HepG2 (cell line): ENCODE results near the gene CDK1. TPM values are rescaled to one million over a fixed set of nuclear protein-coding genes. Genes with fewer than 3 reads are reported as not detected.

Source experiments
- CREB3 ChIP-seq: sonication (generic); formaldehyde crosslinking; IDR thresholded peaks from 2 replicates; pipeline ENCODE4 v1.5.0; 2020; ENCODE audit warnings: missing genetic modification reagents
- ESRRA ChIP-seq: sonication (generic); formaldehyde crosslinking; IDR thresholded peaks from 2 replicates; pipeline ENCODE4 v1.5.1; 2020; ENCODE audit warnings: mild to moderate bottlenecking, low read depth, missing genetic modification reagents
- KIAA2018 ChIP-seq: sonication (generic); formaldehyde crosslinking; IDR thresholded peaks from 2 replicates; pipeline ENCODE4 v1.5.0; 2020; ENCODE audit warnings: mild to moderate bottlenecking, missing genetic modification reagents, borderline replicate concordance
- KMT2A ChIP-seq: sonication (generic); formaldehyde crosslinking; IDR thresholded peaks from 2 replicates; pipeline ENCODE4 v1.4.0; 2020; ENCODE audit warnings: missing genetic modification reagents
- XBP1 ChIP-seq: sonication (generic); formaldehyde crosslinking; IDR thresholded peaks from 2 replicates; pipeline ENCODE4 v1.5.0; 2020; ENCODE audit warnings: missing genetic modification reagents
- ZNF644 ChIP-seq: IDR thresholded peaks from 2 replicates; pipeline ENCODE4 v1.6.1; 2016; ENCODE audit warnings: low read depth
- polyA plus RNA-seq, 8 experiments: library from polyadenylated mRNA; depleted of rRNA in 3 of 8; stranded (reverse) in 7 of 8; unstranded in 1 of 8; fragments of >200 nt; fragmentation: Illumina TruSeq in 4 of 8; extraction: Trizol in 4 of 8; gene quantifications; 2 replicates each; pipeline versions ENCODE4 v1.2.1 to v1.2.3, GENCODE V29; 2011 to 2016; ENCODE audit warnings: low read depth in 4 of 8, missing spikeins in 1 of 8, mixed read lengths in 1 of 8; ENCODE audit not compliant: insufficient read depth in 1 of 8
- total RNA-seq, 5 experiments: library from RNA; depleted of rRNA; stranded (reverse); fragments of >200 nt; fragmentation: Illumina TruSeq; extraction: Trizol; gene quantifications; 2 replicates each; pipeline ENCODE4 v1.2.3, GENCODE V29; 2016; ENCODE audit warnings: low read depth in 1 of 5

The CDK1 gene
- total and polyA plus RNA-seq, 2 of the 13 experiments (the other 11 are each of a cell fraction or from before 2014, with no cell fraction given), result 42.6 to 132 TPM

- TF ChIP-seq KMT2A (CRISPR knock-in tag) (no peak), KIAA2018 (CRISPR knock-in tag) (no peak), CREB3 (CRISPR knock-in tag) (no peak), ESRRA (CRISPR knock-in tag) (no peak), ZNF644 (CRISPR knock-in tag) (no peak), XBP1 (CRISPR knock-in tag) (no peak)
These were observed 29.8 kb downstream of the CDK1 start (continued) for GRCh38 chr10:60808036-60808435.
